ENCODE measurements around the gene BCL2.

BCL2 gene

DNA sequence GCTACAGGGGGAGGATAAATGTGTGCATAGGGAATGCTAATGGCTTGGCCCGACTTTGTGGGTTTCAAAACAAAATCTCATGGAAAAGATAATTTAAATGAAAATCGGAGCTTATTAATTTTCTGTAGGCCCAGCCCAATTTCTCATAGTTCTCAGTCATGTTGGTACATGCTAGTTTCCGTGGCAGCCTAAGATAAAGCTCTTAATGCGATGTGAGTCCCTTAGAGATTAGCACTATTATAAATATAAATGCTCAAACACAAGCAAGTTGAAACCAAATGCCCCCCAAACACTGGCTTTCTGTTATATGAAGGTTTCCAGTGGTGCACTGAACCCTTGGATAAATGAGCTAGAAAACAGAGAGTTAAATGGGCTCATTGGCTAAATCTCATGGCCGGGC is 168.0 kb downstream of the BCL2 start:
- TF ChIP-seq, protein P1, sequence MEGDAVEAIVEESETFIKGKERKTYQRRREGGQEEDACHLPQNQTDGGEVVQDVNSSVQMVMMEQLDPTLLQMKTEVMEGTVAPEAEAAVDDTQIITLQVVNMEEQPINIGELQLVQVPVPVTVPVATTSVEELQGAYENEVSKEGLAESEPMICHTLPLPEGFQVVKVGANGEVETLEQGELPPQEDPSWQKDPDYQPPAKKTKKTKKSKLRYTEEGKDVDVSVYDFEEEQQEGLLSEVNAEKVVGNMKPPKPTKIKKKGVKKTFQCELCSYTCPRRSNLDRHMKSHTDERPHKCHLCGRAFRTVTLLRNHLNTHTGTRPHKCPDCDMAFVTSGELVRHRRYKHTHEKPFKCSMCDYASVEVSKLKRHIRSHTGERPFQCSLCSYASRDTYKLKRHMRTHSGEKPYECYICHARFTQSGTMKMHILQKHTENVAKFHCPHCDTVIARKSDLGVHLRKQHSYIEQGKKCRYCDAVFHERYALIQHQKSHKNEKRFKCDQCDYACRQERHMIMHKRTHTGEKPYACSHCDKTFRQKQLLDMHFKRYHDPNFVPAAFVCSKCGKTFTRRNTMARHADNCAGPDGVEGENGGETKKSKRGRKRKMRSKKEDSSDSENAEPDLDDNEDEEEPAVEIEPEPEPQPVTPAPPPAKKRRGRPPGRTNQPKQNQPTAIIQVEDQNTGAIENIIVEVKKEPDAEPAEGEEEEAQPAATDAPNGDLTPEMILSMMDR (conservative IDR thresholded peaks at IDR 0.05): no peak
- TF ChIP-seq ZFX (IDR thresholded peaks at IDR 0.05): no peak
- H3K27ac ChIP-seq: no peak overlapping the region

DNA sequence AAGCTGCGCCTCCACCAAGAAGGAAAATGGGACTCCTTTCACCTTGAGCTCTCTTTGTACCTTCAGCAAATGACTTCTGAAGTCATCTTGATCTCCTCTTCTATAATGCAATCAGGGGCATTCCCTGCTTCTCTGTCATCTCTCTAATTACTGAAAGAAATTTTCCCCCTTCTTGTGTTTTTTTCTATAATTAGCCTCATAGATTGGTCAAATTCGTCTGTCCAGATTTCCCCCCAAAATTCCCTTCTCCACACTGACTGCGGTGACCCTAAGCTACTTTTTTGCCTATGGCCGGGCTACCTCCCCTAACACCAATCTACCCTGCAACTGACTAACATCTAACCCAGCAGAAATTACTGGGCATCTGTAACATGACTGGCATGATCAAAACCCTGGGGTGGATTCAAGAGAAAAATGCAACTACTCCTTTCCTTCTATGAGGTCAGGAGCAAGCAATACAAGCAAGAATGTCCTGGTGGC is 168.6 kb downstream of the BCL2 start:
- no peak overlapping the region for H3K27ac ChIP-seq
- TF ChIP-seq ZFX (IDR thresholded peaks at IDR 0.05): no peak
- TF ChIP-seq, protein P1 (conservative IDR thresholded peaks at IDR 0.05): no peak

DNA sequence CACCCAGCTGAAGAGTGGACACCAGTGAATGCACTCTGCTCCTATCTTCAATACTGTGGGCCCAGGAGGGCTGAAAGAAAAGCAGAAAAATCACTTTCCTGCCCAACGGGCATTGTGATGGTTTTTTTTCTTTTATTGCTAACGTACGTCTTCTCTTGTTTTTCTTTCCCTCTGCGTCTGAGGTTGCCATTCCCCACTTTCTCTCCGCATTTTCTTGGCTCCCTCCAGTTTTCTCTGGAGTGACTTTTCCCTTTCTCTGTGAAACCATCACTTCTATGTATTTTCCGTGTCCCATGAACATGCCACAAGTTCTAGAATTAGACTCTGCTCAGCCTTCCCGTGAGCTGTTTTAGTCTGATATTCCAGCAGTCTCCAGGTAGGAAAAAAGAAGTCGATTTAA is 169.2 kb downstream of the BCL2 start:
- TF ChIP-seq ZFX (IDR thresholded peaks at IDR 0.05): no peak
- TF ChIP-seq, protein P1 (conservative IDR thresholded peaks at IDR 0.05): no peak
- no peak overlapping the region for H3K27ac ChIP-seq

DNA sequence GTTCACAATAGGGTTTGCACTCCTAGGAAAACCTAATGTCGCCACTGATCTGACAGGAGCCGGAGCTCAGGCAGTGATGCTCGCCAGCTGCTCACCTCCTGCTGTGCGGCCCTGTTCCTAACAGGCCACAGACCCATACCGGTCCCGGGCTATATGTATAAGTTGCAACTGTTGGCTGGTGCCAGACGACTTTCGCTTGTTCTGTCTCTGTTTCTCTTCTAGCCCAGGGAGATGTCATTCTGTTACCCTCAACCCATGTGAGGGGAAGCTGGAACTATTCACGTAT is 170.3 kb downstream of the BCL2 start:
- no peak overlapping the region for H3K27ac ChIP-seq
- TF ChIP-seq, protein P1 (conservative IDR thresholded peaks at IDR 0.05): no peak
- TF ChIP-seq ZFX (IDR thresholded peaks at IDR 0.05): no peak

DNA sequence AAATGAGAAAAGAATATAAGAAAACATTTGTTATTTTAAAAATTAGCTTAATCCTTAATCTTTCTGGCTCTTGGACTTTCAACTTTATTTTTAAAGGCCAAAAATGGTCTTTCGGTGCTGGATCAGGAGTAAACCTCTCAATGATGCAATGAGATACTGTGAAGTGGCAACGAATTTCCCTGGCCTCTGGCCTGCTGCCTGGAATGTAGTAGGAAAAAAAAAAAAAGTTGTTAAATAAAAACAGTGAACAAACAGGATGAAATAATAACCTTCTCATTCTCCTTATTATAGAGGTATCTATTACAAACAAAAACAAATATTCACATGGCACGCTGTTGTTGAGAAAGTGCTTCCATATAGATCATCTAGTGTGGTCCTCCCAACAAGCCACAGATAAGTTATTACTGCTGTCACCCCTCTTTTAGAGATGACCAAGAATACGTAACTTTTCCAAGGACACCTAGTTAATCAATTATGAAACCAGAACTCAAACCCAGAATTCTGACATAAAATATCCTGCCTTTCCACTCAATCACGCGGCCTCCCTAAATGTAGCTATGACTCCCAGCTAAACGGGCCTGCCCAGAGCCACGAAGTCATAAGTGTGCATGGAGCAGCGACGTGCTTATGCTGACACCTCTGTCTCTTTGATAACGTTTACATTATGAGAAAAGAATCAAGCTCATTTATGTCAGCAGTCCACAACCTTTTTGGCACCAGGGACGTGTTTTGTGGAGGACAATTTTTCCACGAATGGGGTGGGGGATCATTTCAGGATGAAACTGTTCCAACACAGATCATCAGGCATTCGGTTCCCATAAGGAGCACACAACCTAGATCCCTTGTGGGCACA is 170.9 kb downstream of the BCL2 start:
- TF ChIP-seq, protein P1 (conservative IDR thresholded peaks at IDR 0.05): no peak
- TF ChIP-seq ZFX (IDR thresholded peaks at IDR 0.05): no peak
- H3K27ac ChIP-seq: no peak overlapping the region

DNA sequence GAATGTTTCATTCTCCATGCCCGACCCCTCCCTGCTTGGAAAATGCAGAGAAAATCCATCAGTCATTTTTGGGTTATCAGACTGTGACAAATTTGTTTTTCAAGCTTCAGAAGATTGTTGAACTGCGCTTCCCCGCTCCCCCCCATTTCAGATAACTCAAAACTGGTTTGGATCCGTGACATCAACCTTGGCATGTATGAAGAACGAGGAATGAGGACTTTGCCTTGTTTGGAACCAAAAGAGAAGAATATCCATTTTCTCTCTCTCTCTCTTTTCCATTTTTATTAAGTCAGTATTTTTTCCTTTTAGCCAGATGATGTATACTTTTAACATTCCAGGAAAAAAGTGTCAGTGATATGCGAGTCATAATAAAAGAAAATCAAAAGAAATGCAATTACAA is 171.6 kb downstream of the BCL2 start:
- no peak for TF ChIP-seq ZFX (IDR thresholded peaks at IDR 0.05)
- TF ChIP-seq, protein P1 (conservative IDR thresholded peaks at IDR 0.05): no peak

DNA sequence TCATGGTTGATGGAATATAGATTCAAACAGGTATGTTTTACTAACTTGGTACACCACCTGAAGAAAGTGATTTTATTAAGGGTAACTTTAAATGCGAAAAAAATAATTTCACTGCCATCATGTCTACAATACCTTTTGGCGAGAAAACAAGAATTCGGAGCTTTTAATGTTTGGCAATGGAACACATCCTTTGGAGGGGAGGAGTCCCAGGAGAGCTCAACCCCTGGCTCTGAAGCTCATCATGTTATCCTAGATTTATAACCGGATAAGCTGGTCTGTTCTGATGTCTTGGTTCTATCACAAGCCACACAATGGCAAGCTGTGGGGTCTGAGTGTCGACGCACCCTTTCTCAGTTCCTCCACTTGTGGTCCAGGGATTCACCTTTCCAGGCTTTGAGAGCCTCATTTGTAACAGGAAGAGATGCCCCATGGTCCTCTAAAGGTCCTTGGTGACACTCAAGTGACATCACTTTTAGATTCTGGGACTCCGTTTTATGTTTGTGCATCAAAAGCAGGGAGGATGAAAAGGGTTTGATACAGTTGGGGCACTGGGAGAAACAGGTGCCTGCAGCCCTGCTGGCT is 172.7 kb downstream of the BCL2 start:
- no peak overlapping the region for H3K27ac ChIP-seq
- TF ChIP-seq ZFX (IDR thresholded peaks at IDR 0.05): no peak
- TF ChIP-seq, protein P1 (conservative IDR thresholded peaks at IDR 0.05): no peak

More for the DNA sequence above, 171.6 kb downstream of the BCL2 start:
- no peak overlapping the region for H3K27ac ChIP-seq

All from C4-2B (cell line).